HepG2 (cell line): ENCODE data around the gene OTUD4. TPM values are rescaled to one million over a fixed set of nuclear protein-coding genes. Genes with fewer than 3 reads are reported as not detected.

Experiments used
- ATAC-seq: fragments of 200-7000 bp; cut with Tn5 transposase; 3 replicates; pipeline ENCODE4 v1.9.1; 2020; ENCODE audit warnings: mild to moderate bottlenecking, moderate library complexity
- BruUV-seq: library from RNA; stranded (reverse); fragments of 400-500 nt; replicated peaks from 2 replicates; lab custom pipeline; 2021; lab: Mats Ljungman, UMichigan
- CTCF ChIA-PET: fragments of 300-600 bp; formaldehyde crosslinking; extraction: SDS; loops from one replicate; lab custom pipeline; 2021; ENCODE audit warnings: low total read pairs, inconsistent platforms, low intra/inter-chr PET ratio; lab: Yijun Ruan, JAX
- POLR2A ChIA-PET: fragments of 350-600 bp; sonication (Branson Sonifier 250); formaldehyde crosslinking; loops from one replicate; lab custom pipeline; 2020; ENCODE audit warnings: antibody characterized with exemption, inconsistent platforms; lab: Yijun Ruan, JAX
- DNase-seq: peaks from one replicate; pipeline ENCODE4 v3.0.0-alpha.2; 2015; ENCODE audit warnings: low spot score
- FAIRE-seq: peaks from 3 replicates; lab custom pipeline; 2011; peaks lifted over from hg19 to GRCh38; lab: Jason Lieb, UNC
- H2AFZ ChIP-seq: one replicate; pipeline ENCODE4 v1.6.1; 2011; ENCODE audit warnings: low read length, inconsistent platforms
- H3K27ac ChIP-seq: fragments of 300-600 bp; 3 replicates; pipeline ENCODE4 v1.8.0; 2011; ENCODE audit warnings: mixed run types, mild to moderate bottlenecking, mixed read lengths, low read length, inconsistent platforms; ENCODE audit not compliant: insufficient read depth; ENCODE audit errors: extremely low read length
- H3K27me3 ChIP-seq, 2 experiments: fragments of 200-600 bp in 1 of 2; 2 replicates in 1 of 2; 3 replicates in 1 of 2; pipeline versions ENCODE4 v1.6.0 to v1.8.0; 2011; ENCODE audit warnings: low read length in 2 of 2, mild to moderate bottlenecking in 2 of 2, moderate library complexity in 2 of 2, inconsistent platforms in 1 of 2; ENCODE audit not compliant: insufficient read depth in 2 of 2, control insufficient read depth in 1 of 2
- H3K36me3 ChIP-seq, 2 experiments: fragments of 200-600 bp in 1 of 2; replicated peaks in 1 of 2; 2 replicates in 1 of 2; 3 replicates in 1 of 2; pipeline versions ENCODE4 v1.5.1 to v1.8.0; 2011; ENCODE audit warnings: low read length in 2 of 2, inconsistent platforms in 1 of 2; ENCODE audit not compliant: insufficient read depth in 2 of 2, control insufficient read depth in 1 of 2
- H3K4me1 ChIP-seq: 2 replicates; pipeline ENCODE4 v1.5.1; 2012; ENCODE audit warnings: low read length, inconsistent platforms; ENCODE audit not compliant: insufficient read depth
- H3K4me2 ChIP-seq: 2 replicates; pipeline ENCODE4 v1.6.0; 2011; ENCODE audit warnings: low read depth, low read length, inconsistent platforms
- H3K4me3 ChIP-seq, 3 experiments: fragments of 200-600 bp in 1 of 3; sonication (generic), shearing (Covaris generic) in 1 of 3; replicated peaks in 1 of 3; 2 replicates each; pipeline ENCODE4 v1.5.1; 2011 to 2016; ENCODE audit warnings: low read length in 3 of 3, inconsistent platforms in 2 of 3, low read depth in 2 of 3, mild to moderate bottlenecking in 2 of 3, control low read depth in 1 of 3, mixed read lengths in 1 of 3; ENCODE audit not compliant: insufficient read depth in 1 of 3
- H3K79me2 ChIP-seq: one replicate; pipeline ENCODE4 v1.6.1; 2011; ENCODE audit warnings: low read length, inconsistent platforms; ENCODE audit not compliant: insufficient read depth
- H3K9ac ChIP-seq: 2 replicates; pipeline ENCODE4 v1.6.0; 2011; ENCODE audit warnings: mild to moderate bottlenecking, low read depth, low read length, inconsistent platforms; ENCODE audit not compliant: insufficient read depth
- H3K9me3 ChIP-seq: 2 replicates; pipeline ENCODE4 v1.5.1; 2012; ENCODE audit warnings: mild to moderate bottlenecking, low read length
- H4K20me1 ChIP-seq: 2 replicates; pipeline ENCODE4 v1.6.0; 2011; ENCODE audit warnings: inconsistent platforms, mild to moderate bottlenecking, low read length, moderate library complexity; ENCODE audit not compliant: insufficient read depth
- KAT2B ChIP-seq: fragments of 150-350 bp; IDR thresholded peaks from 2 replicates; pipeline ENCODE4 v1.6.1; 2014; ENCODE audit warnings: low read depth, low read length, borderline replicate concordance
- SAP130 ChIP-seq: IDR thresholded peaks from 2 replicates; pipeline ENCODE4 v1.6.1; 2016; ENCODE audit warnings: low read depth
- SOX13 ChIP-seq, 3 experiments: fragments of 450-650 bp in 1 of 3; sonication (generic) in 1 of 3; formaldehyde crosslinking in 1 of 3; IDR thresholded peaks in 2 of 3; conservative IDR thresholded peaks in 1 of 3; 2 replicates each; pipeline versions ENCODE4 v1.5.0 to v1.6.1; 2016 to 2020; ENCODE audit warnings: antibody characterized with exemption in 1 of 3, mild to moderate bottlenecking in 1 of 3, missing compliant biosample characterization in 1 of 3, missing genetic modification reagents in 1 of 3, moderate library complexity in 1 of 3
- SOX5 ChIP-seq: IDR thresholded peaks from 2 replicates; pipeline ENCODE4 v1.6.1; 2016; ENCODE audit warnings: borderline replicate concordance
- ZNF33B ChIP-seq: sonication (generic); formaldehyde crosslinking; IDR thresholded peaks from 2 replicates; pipeline ENCODE4 v1.5.1; 2020; ENCODE audit warnings: mild to moderate bottlenecking, missing genetic modification reagents
- ZNF569 ChIP-seq: sonication (generic); formaldehyde crosslinking; IDR thresholded peaks from 2 replicates; pipeline ENCODE4 v1.5.0; 2020; ENCODE audit warnings: mild to moderate bottlenecking, missing genetic modification reagents, moderate library complexity, borderline replicate concordance
- WGBS: methylation state at CpG from one replicate; pipeline ENCODE4 v1.1.6; 2017; ENCODE audit warnings: low lambda C conversion rate; 5-methylcytosine and 5-hydroxymethylcytosine counted together
- in situ Hi-C: cut with HindIII; loops from 2 replicates; pipeline ENCODE4 v1.10.0; 2017; ENCODE audit warnings: low pct_unique_long_range_greater_than_20kb; ENCODE audit not compliant: extremely low pct_ligation_motif_present
- intact Hi-C: fragments of 100-400 bp; cut with micrococcal nuclease; formaldehyde crosslinking; loops from one replicate; pipeline ENCODE4 v1.10.0; 2022; ENCODE audit not compliant: unreplicated experiment
- polyA plus RNA-seq, 8 experiments: library from polyadenylated mRNA; depleted of rRNA in 3 of 8; stranded (reverse) in 7 of 8; unstranded in 1 of 8; fragments of >200 nt; fragmentation: Illumina TruSeq in 4 of 8; extraction: Trizol in 4 of 8; gene quantifications; 2 replicates each; pipeline versions ENCODE4 v1.2.1 to v1.2.3, GENCODE V29; 2011 to 2016; ENCODE audit warnings: low read depth in 4 of 8, missing spikeins in 1 of 8, mixed read lengths in 1 of 8; ENCODE audit not compliant: insufficient read depth in 1 of 8
- total RNA-seq, 5 experiments: library from RNA; depleted of rRNA; stranded (reverse); fragments of >200 nt; fragmentation: Illumina TruSeq; extraction: Trizol; gene quantifications; 2 replicates each; pipeline ENCODE4 v1.2.3, GENCODE V29; 2016; ENCODE audit warnings: low read depth in 1 of 5
- TF ChIP-seq, protein P1 (sequence below): sonication (generic); formaldehyde crosslinking; IDR thresholded peaks from 2 replicates; pipeline ENCODE4 v1.5.1; 2020; ENCODE audit warnings: missing genetic modification reagents, mild to moderate bottlenecking, borderline replicate concordance
- TF ChIP-seq, protein P2 (sequence below): sonication (generic); IDR thresholded peaks from 2 replicates; pipeline ENCODE4 v1.6.1; 2016; ENCODE audit warnings: low read depth, borderline replicate concordance

The OTUD4 gene
- total and polyA plus RNA-seq, 2 of the 13 experiments (the other 11 are each of a cell fraction or from before 2014, with no cell fraction given): 16.1 to 18.0 TPM

DNA sequence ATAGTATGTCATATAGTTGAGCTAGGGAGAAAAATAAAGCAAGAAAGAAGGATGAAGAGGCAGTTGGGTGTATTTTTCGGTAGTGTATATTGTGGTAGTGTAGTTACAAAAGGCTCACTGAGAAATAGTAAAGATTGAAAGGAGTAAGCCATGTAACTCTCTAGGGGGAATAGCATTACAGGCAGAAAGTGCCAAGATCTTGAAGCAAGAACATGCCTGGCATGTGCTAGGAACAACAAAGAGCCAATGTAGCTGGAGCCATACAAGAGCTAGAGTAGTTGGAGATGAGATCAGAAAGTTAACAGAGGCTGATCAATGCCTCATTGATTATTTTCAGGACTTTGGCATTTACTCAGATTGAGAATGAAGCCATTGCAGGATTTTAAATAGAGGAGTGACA lies 79.3 kb downstream of the OTUD4 start:
- FAIRE-seq (no peak), ATAC-seq (no peak), DNase-seq (no peak)
- Histone ChIP-seq H4K20me1 (peaks cover 15% of the 10 kb centered on the region; the same call in 1 of the 2 replicates), H3K4me3 (no peak overlapping the region), H3K79me2 (peaks cover 75% of the 10 kb centered on the region), H3K4me1 (peaks cover 55% of the 10 kb centered on the region), H3K27ac (no peak overlapping the region), H3K4me2 (peak overlapping the region; percentile 47), H3K27me3 (no peaks in the 10 kb centered on the region; a peak in 1 of 5 replicates), H3K9ac (no peak overlapping the region), H3K36me3 (peaks cover 0 to 17% of the 10 kb centered on the region in 2 experiments; a peak in 4 of 5 replicates), H3K9me3 (no peaks in the 10 kb centered on the region), H2AFZ (no peak overlapping the region)
- intact Hi-C loops (no loop called here), in situ Hi-C loops (loop anchor here (25.0 kb wide), 1 partner anchor 1589 kb away; the partner anchor contains the start of gene SMARCA5)
- ChIA-PET CTCF (no interaction called here), POLR2A (no interaction called here)
- BruUV-seq: no TSS peak
- peak; percentile 55; the same call in 1 of the 2 replicates for TF ChIP-seq KAT2B
- TF ChIP-seq, protein P1, sequence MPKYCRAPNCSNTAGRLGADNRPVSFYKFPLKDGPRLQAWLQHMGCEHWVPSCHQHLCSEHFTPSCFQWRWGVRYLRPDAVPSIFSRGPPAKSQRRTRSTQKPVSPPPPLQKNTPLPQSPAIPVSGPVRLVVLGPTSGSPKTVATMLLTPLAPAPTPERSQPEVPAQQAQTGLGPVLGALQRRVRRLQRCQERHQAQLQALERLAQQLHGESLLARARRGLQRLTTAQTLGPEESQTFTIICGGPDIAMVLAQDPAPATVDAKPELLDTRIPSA (CRISPR knock-in tag): no peak
- 95% methylated on average over 1 of the region's 1 CpG for WGBS

DNA sequence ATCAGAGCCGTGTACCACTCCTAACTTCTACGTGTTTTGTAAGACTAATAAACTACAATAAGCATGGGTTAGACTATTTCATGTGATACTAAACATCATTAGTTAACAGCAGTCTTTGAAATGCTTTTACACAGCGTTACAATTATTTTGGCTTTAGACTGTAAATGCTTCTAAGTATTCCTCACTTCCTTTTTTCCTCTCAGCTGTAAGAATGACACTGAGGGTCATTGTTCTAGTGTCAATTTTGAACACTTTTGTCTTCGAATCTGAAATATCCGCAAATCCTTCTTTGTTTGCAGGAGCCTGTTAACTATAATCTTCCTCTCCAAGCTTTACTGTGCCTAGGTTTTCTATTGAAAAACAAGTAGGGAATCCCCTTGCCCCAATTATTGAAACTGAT lies 80.7 kb downstream of the OTUD4 start:
- Histone ChIP-seq H3K4me2 (peak overlapping the region; percentile 72), H3K4me1 (peaks cover 47% of the 10 kb centered on the region), H3K36me3 (peaks cover 0 to 16% of the 10 kb centered on the region in 2 experiments; a peak in 3 of 5 replicates), H4K20me1 (peaks cover 15% of the 10 kb centered on the region; the same call in 1 of the 2 replicates), H3K4me3 (peak overlapping the region; percentile 71 to 91 (median 85); a peak in 5 of 6 replicates), H2AFZ (no peak overlapping the region), H3K27me3 (no peaks in the 10 kb centered on the region; a peak in 1 of 5 replicates), H3K9me3 (peaks cover 3% of the 10 kb centered on the region; the same call in 1 of the 2 replicates), H3K9ac (peak overlapping the region; percentile 94), H3K27ac (no peak overlapping the region), H3K79me2 (peaks cover 87% of the 10 kb centered on the region)
- ChIA-PET POLR2A (interaction anchor here (2.0 kb wide), 1 partner anchor 16 kb away, joined by 8 read pairs; no protein-coding TSS in a partner anchor), CTCF (no interaction called here)
- no TSS peak for BruUV-seq
- ATAC-seq (no peak), FAIRE-seq (no peak), DNase-seq (peak; percentile 19)
- in situ Hi-C loops (loop anchor here (25.0 kb wide), 1 partner anchor 1587 kb away; the partner anchor contains the start of gene SMARCA5), intact Hi-C loops (loop anchor here (2.0 to 10.0 kb wide), 2 partner anchors 79 to 925 kb away; no protein-coding TSS in a partner anchor)
- 6% methylated on average over 5 of the region's 5 CpGs for WGBS
- TF ChIP-seq ZNF569 (no peak), ZNF33B (CRISPR knock-in tag) (no peak), SOX13 (IDR thresholded peaks at IDR 0.05) (no peak), SOX13 (CRISPR knock-in tag; conservative IDR thresholded peaks at IDR 0.05 in 1 of 2, IDR thresholded peaks at IDR 0.05 in 1 of 2) (peak in 1 of 2 experiments; percentile 76; a peak in 2 of 4 replicates), SOX5 (CRISPR knock-in tag) (peak; percentile 65; the same call in 1 of the 2 replicates), SAP130 (CRISPR knock-in tag) (peak; percentile 38; the same call in 1 of the 2 replicates)
- TF ChIP-seq, protein P2, sequence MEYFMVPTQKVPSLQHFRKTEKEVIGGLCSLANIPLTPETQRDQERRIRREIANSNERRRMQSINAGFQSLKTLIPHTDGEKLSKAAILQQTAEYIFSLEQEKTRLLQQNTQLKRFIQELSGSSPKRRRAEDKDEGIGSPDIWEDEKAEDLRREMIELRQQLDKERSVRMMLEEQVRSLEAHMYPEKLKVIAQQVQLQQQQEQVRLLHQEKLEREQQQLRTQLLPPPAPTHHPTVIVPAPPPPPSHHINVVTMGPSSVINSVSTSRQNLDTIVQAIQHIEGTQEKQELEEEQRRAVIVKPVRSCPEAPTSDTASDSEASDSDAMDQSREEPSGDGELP: peak; percentile 45; the same call in 1 of the 2 replicates
